Nephron (organoid): Measurements from ENCODE around the gene CAMKK2.
"Not testable (repeated sequence)": the region's sequence is repeated elsewhere in the genome, so short reads cannot be mapped to it uniquely, and the experiment has no call there.

ENCODE experiments used
- H3K27ac Mint-ChIP-seq, 3 experiments: 2 replicates each; pipeline ENCODE4 v1.8.0; 2020; ENCODE audit warnings: mixed read lengths in 3 of 3, mild to moderate bottlenecking in 2 of 3, moderate library complexity in 1 of 3
- H3K27me3 Mint-ChIP-seq: 2 replicates; pipeline ENCODE4 v1.8.0; 2021; ENCODE audit warnings: low read depth, mild to moderate bottlenecking, moderate library complexity, mixed read lengths
- H3K36me3 Mint-ChIP-seq: 2 replicates; pipeline ENCODE4 v1.8.0; 2020; ENCODE audit warnings: low read depth, mixed read lengths
- H3K4me1 Mint-ChIP-seq: 2 replicates; pipeline ENCODE4 v1.8.0; 2020; ENCODE audit warnings: mixed read lengths
- H3K4me3 Mint-ChIP-seq, 3 experiments: 2 replicates each; pipeline ENCODE4 v1.8.0; 2020; ENCODE audit warnings: mild to moderate bottlenecking in 3 of 3, mixed read lengths in 3 of 3, moderate library complexity in 2 of 3
- H3K9me3 Mint-ChIP-seq: 2 replicates; pipeline ENCODE4 v1.8.0; 2020; ENCODE audit warnings: mixed read lengths
- TF ChIP-seq, protein P1 (sequence below), 3 experiments: fragments of 200-600 bp; sonication (generic); IDR thresholded peaks; one replicate each; pipeline ENCODE4 v1.5.0; 2021; ENCODE audit warnings: antibody characterized with exemption in 3 of 3; ENCODE audit not compliant: unreplicated experiment in 3 of 3

The CAMKK2 gene

DNA sequence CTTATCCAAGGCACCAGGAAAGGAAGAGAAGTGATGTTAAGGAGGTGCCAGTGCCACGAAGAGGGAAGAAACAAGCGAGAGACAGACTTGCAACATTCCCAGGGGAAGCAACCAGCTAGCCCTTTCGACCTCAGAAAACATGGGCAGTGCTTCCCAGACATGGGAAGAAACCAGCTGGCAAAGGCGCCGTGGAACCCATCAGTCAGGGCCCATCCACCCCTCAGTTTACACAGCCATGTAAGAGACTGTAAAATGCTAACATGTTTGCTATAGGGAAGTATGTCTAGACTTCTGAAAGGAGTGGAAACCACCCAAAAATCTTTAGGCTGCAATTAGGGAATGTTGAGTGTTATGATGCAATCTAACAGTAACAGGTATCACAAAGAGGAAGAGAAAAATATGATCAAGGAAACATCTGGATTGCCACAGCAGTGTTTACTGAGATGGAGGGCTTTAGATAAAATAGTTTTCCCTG lies 29.4 kb upstream of the CAMKK2 start:
- H3K4me3 Mint-ChIP-seq = no peak overlapping the region
- no peak overlapping the region for H3K27ac Mint-ChIP-seq
- H3K9me3 Mint-ChIP-seq = no peaks in the 10 kb centered on the region
- no peaks in the 10 kb centered on the region for H3K27me3 Mint-ChIP-seq
- peaks cover 63% of the 10 kb centered on the region for H3K36me3 Mint-ChIP-seq
- TF ChIP-seq, protein P1, sequence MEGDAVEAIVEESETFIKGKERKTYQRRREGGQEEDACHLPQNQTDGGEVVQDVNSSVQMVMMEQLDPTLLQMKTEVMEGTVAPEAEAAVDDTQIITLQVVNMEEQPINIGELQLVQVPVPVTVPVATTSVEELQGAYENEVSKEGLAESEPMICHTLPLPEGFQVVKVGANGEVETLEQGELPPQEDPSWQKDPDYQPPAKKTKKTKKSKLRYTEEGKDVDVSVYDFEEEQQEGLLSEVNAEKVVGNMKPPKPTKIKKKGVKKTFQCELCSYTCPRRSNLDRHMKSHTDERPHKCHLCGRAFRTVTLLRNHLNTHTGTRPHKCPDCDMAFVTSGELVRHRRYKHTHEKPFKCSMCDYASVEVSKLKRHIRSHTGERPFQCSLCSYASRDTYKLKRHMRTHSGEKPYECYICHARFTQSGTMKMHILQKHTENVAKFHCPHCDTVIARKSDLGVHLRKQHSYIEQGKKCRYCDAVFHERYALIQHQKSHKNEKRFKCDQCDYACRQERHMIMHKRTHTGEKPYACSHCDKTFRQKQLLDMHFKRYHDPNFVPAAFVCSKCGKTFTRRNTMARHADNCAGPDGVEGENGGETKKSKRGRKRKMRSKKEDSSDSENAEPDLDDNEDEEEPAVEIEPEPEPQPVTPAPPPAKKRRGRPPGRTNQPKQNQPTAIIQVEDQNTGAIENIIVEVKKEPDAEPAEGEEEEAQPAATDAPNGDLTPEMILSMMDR (IDR thresholded peaks at IDR 0.05; ENCODE audit: unreplicated experiment in 3 of 3) = no peak
- no peaks in the 10 kb centered on the region for H3K4me1 Mint-ChIP-seq

DNA sequence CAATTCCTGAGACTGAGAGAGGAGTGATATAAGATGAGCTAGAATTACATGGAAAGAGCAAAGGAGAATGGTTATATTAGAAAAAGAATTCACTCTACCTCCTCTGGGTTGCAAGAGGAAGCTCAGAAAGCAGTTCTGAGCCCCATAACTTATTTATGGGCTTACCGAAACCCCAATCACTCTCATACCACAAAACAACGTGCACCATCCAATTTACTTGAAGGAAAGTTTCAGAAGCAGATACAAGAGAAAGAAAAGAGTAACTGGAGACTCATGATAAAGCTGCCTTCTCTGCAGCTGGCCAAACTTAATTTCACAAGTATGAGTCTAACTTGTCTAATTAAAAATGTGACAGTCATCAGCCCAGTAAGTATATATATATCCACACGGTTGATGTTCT lies 27.4 kb upstream of the CAMKK2 start:
- H3K27ac Mint-ChIP-seq = no peak overlapping the region
- no peaks in the 10 kb centered on the region for H3K9me3 Mint-ChIP-seq
- H3K4me3 Mint-ChIP-seq = no peak overlapping the region
- peaks cover 52% of the 10 kb centered on the region for H3K36me3 Mint-ChIP-seq
- TF ChIP-seq, protein P1 (IDR thresholded peaks at IDR 0.05; ENCODE audit: unreplicated experiment in 3 of 3) = no peak
- no peaks in the 10 kb centered on the region for H3K27me3 Mint-ChIP-seq
- no peaks in the 10 kb centered on the region for H3K4me1 Mint-ChIP-seq

DNA sequence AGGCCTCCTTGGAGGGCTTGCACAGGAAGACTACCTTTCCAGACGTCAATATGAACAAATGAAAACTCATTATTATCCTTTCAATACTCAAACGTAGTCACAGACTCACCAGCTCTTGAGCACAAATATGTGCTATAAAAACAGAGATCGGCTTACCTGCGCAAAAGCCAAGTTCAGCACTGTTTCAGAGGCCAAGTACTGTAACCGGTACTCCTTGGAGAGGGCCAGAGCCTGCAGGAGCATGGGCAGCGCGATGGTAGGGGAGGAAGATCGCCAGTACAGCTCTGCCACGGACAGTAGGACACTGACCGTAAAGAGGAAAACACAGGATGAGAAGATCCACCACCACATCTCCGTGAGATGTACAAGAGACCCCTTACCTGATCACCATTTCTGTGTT lies 21.6 kb upstream of the CAMKK2 start:
- Mint-ChIP-seq H3K9me3 (no peaks in the 10 kb centered on the region), H3K4me3 (no peak overlapping the region), H3K27me3 (no peaks in the 10 kb centered on the region), H3K36me3 (peaks cover 50% of the 10 kb centered on the region), H3K4me1 (no peaks in the 10 kb centered on the region), H3K27ac (no peak overlapping the region)
- TF ChIP-seq, protein P1 (IDR thresholded peaks at IDR 0.05; ENCODE audit: unreplicated experiment in 3 of 3) = no peak

DNA sequence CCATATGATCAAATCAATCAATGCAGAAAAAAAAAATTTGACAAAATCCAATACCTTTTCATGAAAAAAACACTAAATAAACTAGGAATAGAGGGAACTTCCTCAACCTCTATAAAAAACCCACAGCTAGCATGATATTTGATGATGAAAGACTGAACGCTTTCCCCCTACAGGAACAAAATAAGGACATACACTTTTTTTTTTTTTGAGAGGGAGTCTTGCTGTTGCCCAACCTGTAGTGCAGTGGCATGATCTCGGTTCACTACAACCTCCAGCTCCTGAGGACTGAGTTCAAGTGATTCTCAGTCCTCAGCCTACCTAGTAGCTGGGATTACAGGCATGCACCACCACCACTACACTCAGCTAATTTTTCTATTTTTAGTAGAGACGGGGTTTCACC lies 17.9 kb upstream of the CAMKK2 start:
- H3K36me3 Mint-ChIP-seq = peaks cover 66% of the 10 kb centered on the region
- H3K27me3 Mint-ChIP-seq = no peaks in the 10 kb centered on the region
- H3K27ac Mint-ChIP-seq = no peak overlapping the region
- H3K4me3 Mint-ChIP-seq = no peak overlapping the region
- TF ChIP-seq, protein P1 (IDR thresholded peaks at IDR 0.05; ENCODE audit: unreplicated experiment in 3 of 3) = no peak
- H3K4me1 Mint-ChIP-seq = no peaks in the 10 kb centered on the region
- H3K9me3 Mint-ChIP-seq = no peaks in the 10 kb centered on the region

DNA sequence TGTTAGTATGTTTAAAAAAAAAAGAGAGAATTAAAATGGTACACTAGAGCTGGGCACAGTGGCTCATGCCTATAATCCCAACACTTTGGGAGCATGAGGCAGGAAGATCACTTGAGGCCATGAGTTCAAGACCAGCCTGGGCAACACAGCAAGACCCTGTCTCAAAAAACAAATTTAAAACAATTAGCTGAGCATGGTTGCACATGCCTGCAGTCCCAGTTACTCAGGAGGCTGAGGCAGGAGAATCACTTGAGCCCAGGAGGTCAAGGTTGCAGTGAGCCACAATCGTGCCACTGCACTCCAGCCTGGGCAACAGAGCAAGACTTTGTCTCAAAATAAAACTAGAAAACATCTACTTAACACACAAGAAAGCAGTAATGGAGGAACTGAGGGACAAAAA lies 13.7 kb upstream of the CAMKK2 start:
- not testable (repeated sequence) for H3K27ac Mint-ChIP-seq, H3K9me3 Mint-ChIP-seq, H3K4me3 Mint-ChIP-seq, H3K27me3 Mint-ChIP-seq, H3K4me1 Mint-ChIP-seq
- H3K36me3 Mint-ChIP-seq = peaks cover 51% of the 10 kb centered on the region

DNA sequence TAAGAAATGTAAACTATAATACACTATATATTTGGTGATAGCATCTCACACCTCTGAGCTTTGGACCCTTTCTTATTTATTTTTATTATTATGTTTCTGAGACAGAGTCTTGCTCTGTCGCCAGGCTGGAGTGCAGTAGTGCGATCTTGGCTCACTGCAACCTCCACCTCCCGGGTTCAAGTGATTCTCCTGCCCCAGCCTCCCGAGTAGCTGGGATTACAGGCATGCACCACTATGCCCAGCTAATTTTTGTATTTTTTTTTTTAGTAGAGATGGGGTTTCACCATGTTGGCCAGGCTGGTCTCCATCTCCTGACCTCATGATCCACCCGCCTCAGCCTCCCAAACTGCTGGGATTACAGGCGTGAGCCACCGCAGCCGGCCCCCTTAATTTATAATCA lies 10.9 kb upstream of the CAMKK2 start:
- H3K4me1 Mint-ChIP-seq, H3K27me3 Mint-ChIP-seq, H3K27ac Mint-ChIP-seq, H3K4me3 Mint-ChIP-seq, H3K9me3 Mint-ChIP-seq: not testable (repeated sequence)
- H3K36me3 Mint-ChIP-seq = peaks cover 36% of the 10 kb centered on the region

DNA sequence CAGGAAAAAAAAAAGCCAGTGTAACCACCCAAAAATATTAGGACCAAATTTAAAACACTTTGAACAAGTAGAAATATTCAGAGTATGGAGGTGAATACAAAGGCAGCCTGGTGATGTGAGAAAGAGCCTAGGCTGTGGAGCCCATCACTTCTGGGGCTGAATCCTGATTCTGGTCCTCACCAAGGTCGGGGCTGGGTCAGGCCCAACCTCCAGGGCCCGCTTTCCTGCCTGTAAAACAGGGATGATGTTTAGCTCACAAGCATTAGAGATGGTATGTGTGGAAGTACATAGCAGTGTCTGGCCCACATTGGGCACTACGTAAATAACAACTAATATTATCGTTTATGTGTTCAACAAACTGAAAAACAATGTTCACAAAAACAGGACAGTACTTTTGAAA lies 7.8 kb upstream of the CAMKK2 start:
- H3K9me3 Mint-ChIP-seq = no peaks in the 10 kb centered on the region
- H3K4me1 Mint-ChIP-seq = peaks cover 5% of the 10 kb centered on the region
- peaks cover 11% of the 10 kb centered on the region for H3K36me3 Mint-ChIP-seq
- no peak overlapping the region for H3K27ac Mint-ChIP-seq
- TF ChIP-seq, protein P1 (IDR thresholded peaks at IDR 0.05; ENCODE audit: unreplicated experiment in 3 of 3) = no peak
- no peak overlapping the region for H3K4me3 Mint-ChIP-seq
- H3K27me3 Mint-ChIP-seq = peaks cover 3% of the 10 kb centered on the region
